GM20000 (cell line): ENCODE results near the gene PLEKHG5.

Experiments
- DNase-seq: peaks from one replicate; pipeline ENCODE4 v3.0.0; 2012; ENCODE audit warnings: low spot score
- TF ChIP-seq, protein P1 (sequence below): IDR thresholded peaks from 2 replicates; pipeline ENCODE4 v1.5.1; 2012; ENCODE audit warnings: mild to moderate bottlenecking, control low read depth; ENCODE audit errors: extremely low read depth, missing control alignments

PLEKHG5 gene

DNA sequence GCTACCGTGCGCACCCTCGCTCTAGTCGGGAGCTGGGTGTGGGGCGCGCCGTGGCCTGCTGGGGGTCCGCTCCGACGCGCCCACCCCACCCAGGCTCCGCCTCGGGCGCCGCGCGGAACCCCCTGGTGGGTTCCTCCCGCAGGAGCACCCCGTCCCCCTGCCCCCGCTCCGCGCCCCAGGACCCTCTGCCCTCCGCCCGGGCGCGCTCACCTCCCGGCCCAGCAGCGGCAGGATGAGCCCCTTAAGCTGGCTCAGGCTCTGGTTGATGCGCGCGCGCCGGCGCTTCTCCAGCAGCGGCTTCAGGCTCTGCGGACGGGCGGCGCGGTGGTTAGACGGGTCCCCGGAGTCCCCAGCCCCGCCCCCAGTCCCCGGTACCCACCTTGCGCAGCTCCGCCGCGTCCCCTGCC is 72.1 kb downstream of the PLEKHG5 start:
- DNase-seq: no peak

GRCh38 chr1:6418668-6419396 is 72.6 kb downstream of the PLEKHG5 start:
- TF ChIP-seq, protein P1, sequence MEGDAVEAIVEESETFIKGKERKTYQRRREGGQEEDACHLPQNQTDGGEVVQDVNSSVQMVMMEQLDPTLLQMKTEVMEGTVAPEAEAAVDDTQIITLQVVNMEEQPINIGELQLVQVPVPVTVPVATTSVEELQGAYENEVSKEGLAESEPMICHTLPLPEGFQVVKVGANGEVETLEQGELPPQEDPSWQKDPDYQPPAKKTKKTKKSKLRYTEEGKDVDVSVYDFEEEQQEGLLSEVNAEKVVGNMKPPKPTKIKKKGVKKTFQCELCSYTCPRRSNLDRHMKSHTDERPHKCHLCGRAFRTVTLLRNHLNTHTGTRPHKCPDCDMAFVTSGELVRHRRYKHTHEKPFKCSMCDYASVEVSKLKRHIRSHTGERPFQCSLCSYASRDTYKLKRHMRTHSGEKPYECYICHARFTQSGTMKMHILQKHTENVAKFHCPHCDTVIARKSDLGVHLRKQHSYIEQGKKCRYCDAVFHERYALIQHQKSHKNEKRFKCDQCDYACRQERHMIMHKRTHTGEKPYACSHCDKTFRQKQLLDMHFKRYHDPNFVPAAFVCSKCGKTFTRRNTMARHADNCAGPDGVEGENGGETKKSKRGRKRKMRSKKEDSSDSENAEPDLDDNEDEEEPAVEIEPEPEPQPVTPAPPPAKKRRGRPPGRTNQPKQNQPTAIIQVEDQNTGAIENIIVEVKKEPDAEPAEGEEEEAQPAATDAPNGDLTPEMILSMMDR: no peak

More for the DNA sequence above, 72.1 kb downstream of the PLEKHG5 start:
- TF ChIP-seq, protein P1: no peak

GRCh38 chr1:6417961-6418667 is 73.4 kb downstream of the PLEKHG5 start:
- TF ChIP-seq, protein P1: no peak
- DNase-seq: no peak

More at GRCh38 chr1:6418668-6419396, 72.6 kb downstream of the PLEKHG5 start:
- no peak for DNase-seq
